Transverse colon (tissue), 4 donors: ENCODE results near the gene NID1. TPM values are rescaled to one million over a fixed set of nuclear protein-coding genes. Genes with fewer than 3 reads are reported as not detected.

Experiments
- DNase-seq: peaks from one replicate; pipeline ENCODE4 v3.0.0-alpha.2; 2019
- H3K27ac ChIP-seq, 4 donors: fragments of 200-600 bp; sonication (generic); 2 replicates each; pipeline ENCODE4 v1.5.1; 2016 to 2018; ENCODE audit warnings: inconsistent platforms in 4 of 4
- H3K27me3 ChIP-seq: fragments of 200-600 bp; sonication (generic); 2 replicates; pipeline ENCODE4 v1.5.1; 2017; ENCODE audit warnings: inconsistent platforms
- H3K36me3 ChIP-seq, 4 donors: fragments of 200-600 bp; sonication (generic); 2 replicates each; pipeline ENCODE4 v1.5.1; 2017 to 2019; ENCODE audit warnings: inconsistent platforms in 4 of 4
- H3K4me1 ChIP-seq, 4 donors: fragments of 200-600 bp; sonication (generic); 2 replicates each; pipeline ENCODE4 v1.5.1; 2017 to 2020; ENCODE audit warnings: inconsistent platforms in 4 of 4
- H3K4me3 ChIP-seq, 4 donors: fragments of 200-600 bp; sonication (generic); 1 replicate in 1 of 4; 2 replicates in 3 of 4; pipeline versions ENCODE4 v1.5.1 to v1.6.1; 2017 to 2019; ENCODE audit warnings: inconsistent platforms in 4 of 4
- H3K9me3 ChIP-seq, 2 donors: fragments of 200-600 bp; sonication (generic); 2 replicates each; pipeline ENCODE4 v1.5.1; 2017 to 2019; ENCODE audit warnings: inconsistent platforms in 2 of 2
- CTCF ChIP-seq, 5 experiments: fragments of 200-600 bp in 3 of 5; fragments of 450-650 bp in 2 of 5; sonication (generic) in 3 of 5; IDR thresholded peaks; 1 replicate in 2 of 5; 2 replicates in 3 of 5; pipeline ENCODE4 v1.5.1; 2016 to 2017; ENCODE audit warnings: antibody characterized with exemption in 5 of 5, inconsistent platforms in 3 of 5, mild to moderate bottlenecking in 2 of 5, moderate library complexity in 1 of 5
- EP300 ChIP-seq: sonication (generic); formaldehyde crosslinking; IDR thresholded peaks from one replicate; pipeline ENCODE4 v1.6.1; 2017; ENCODE audit warnings: antibody characterized with exemption, low read depth
- POLR2A ChIP-seq: fragments of 450-650 bp; IDR thresholded peaks from one replicate; pipeline ENCODE4 v1.6.1; 2016; ENCODE audit warnings: antibody characterized with exemption, mild to moderate bottlenecking, moderate library complexity
- POLR2AphosphoS5 ChIP-seq, 3 donors: sonication (generic); formaldehyde crosslinking; IDR thresholded peaks; one replicate each; pipeline ENCODE4 v1.6.1; 2016; ENCODE audit warnings: antibody characterized with exemption in 3 of 3
- WGBS, 2 donors: methylation state at CpG; one replicate each; pipeline ENCODE4 v1.1.5; 2018; ENCODE audit warnings: low coverage in 1 of 2; 5-methylcytosine and 5-hydroxymethylcytosine counted together
- in situ Hi-C, 4 donors: fragments of 200-750 bp; cut with MboI; loops; one replicate each; pipeline versions ENCODE4 v1.15.0 to v1.15.1; 2017; ENCODE audit warnings: low sequenced_read_pairs in 3 of 4, low pct_ligation_motif_present in 1 of 4, low pct_unique_long_range_greater_than_20kb in 1 of 4
- intact Hi-C: fragments of 100-400 bp; cut with DNase I; formaldehyde crosslinking; loops from one replicate; pipeline ENCODE4 v1.15.1; 2023; ENCODE audit warnings: low total_unique reads
- total RNA-seq, 4 donors: library from RNA; depleted of rRNA; stranded (reverse); fragments of >200 nt; gene quantifications; one replicate each; pipeline ENCODE4 v1.1.0, GENCODE V29; 2016

Gene NID1
- total RNA-seq, 4 donors from 2014 or later: 42.7 to 133 (median 63.5) TPM

- Histone ChIP-seq H3K27ac (peak overlapping the region; percentile 93 to 97 (median 94)), H3K36me3 (no peaks in the 10 kb centered on the region), H3K4me3 (peak overlapping the region in 3 of 4 donors; percentile 71 to 76 (median 74)), H3K9me3 (peaks cover 0 to 4% of the 10 kb centered on the region in 2 donors), H3K4me1 (peaks cover 7 to 24% (median 16%) of the 10 kb centered on the region in 4 donors), H3K27me3 (peaks cover 34% of the 10 kb centered on the region)
- no peak for TF ChIP-seq POLR2A
- TF ChIP-seq CTCF (IDR thresholded peaks at IDR 0.05): no peak
- TF ChIP-seq EP300: no peak
- peak; percentile 46 to 66 (median 56) for TF ChIP-seq POLR2AphosphoS5 (IDR thresholded peaks at IDR 0.05)
- 48% methylated on average over 6 of the region's 6 CpGs for WGBS, 2 donors
- DNase-seq: no peak
- in situ Hi-C loops (no loop called here), intact Hi-C loops (no loop called here)
Measured at GRCh38 chr1:236066054-236066453, 1.2 kb upstream of the NID1 start.

GRCh38 chr1:236065509-236066005 is 667 bp upstream of the NID1 start:
- WGBS, 2 donors: 45 to 53% methylated on average over 3 to 17 of the region's 17 CpGs

GRCh38 chr1:236063919-236064673 is 794 bp downstream of the NID1 start:
- intact Hi-C loops (no loop called here), in situ Hi-C loops (no loop called here)
- H3K36me3 ChIP-seq: no peaks in the 10 kb centered on the region
- H3K4me3 ChIP-seq: peak overlapping the region; percentile 39 to 76 (median 72)
- H3K9me3 ChIP-seq: no peaks in the 10 kb centered on the region
- DNase-seq: peak; percentile 50
- WGBS, 2 donors: 39% methylated on average over 18 of the region's 55 CpGs; no CpG with 5 or more reads in 1 of the 2 donors
- H3K27me3 ChIP-seq: peaks cover 34% of the 10 kb centered on the region
- peaks cover 7 to 35% (median 18%) of the 10 kb centered on the region in 4 donors for H3K4me1 ChIP-seq
- TF ChIP-seq POLR2AphosphoS5 (IDR thresholded peaks at IDR 0.05) (peak; percentile 36 to 68 (median 64)), POLR2A (peak; percentile 53), EP300 (no peak), CTCF (IDR thresholded peaks at IDR 0.05) (no peak)
- peak overlapping the region; percentile 93 to 97 (median 94) for H3K27ac ChIP-seq

More at GRCh38 chr1:236065509-236066005, 667 bp upstream of the NID1 start:
- H3K27me3 ChIP-seq: peaks cover 34% of the 10 kb centered on the region
- peak overlapping the region; percentile 93 to 97 (median 94) for H3K27ac ChIP-seq
- peak overlapping the region; percentile 39 to 76 (median 72) for H3K4me3 ChIP-seq
- TF ChIP-seq EP300 (no peak), CTCF (IDR thresholded peaks at IDR 0.05) (peak in 1 of 5 experiments; percentile 0), POLR2A (no peak)
- H3K4me1 ChIP-seq: peaks cover 7 to 24% (median 16%) of the 10 kb centered on the region in 4 donors
- no peak for DNase-seq
- intact Hi-C loops: no loop called here
- no peaks in the 10 kb centered on the region for H3K36me3 ChIP-seq
- peaks cover 0 to under 1% of the 10 kb centered on the region in 2 donors for H3K9me3 ChIP-seq
- in situ Hi-C loops: no loop called here

GRCh38 chr1:236063551-236063918 is 1.4 kb downstream of the NID1 start:
- Histone ChIP-seq H3K4me1 (peaks cover 7 to 41% (median 18%) of the 10 kb centered on the region in 4 donors), H3K27ac (peak overlapping the region; percentile 93 to 97 (median 94)), H3K9me3 (no peaks in the 10 kb centered on the region), H3K36me3 (no peaks in the 10 kb centered on the region), H3K4me3 (peak overlapping the region; percentile 39 to 76 (median 72)), H3K27me3 (peaks cover 34% of the 10 kb centered on the region)
- intact Hi-C loops: no loop called here
- TF ChIP-seq CTCF (IDR thresholded peaks at IDR 0.05) (no peak), POLR2A (no peak), EP300 (no peak), POLR2AphosphoS5 (IDR thresholded peaks at IDR 0.05) (no peak)
- in situ Hi-C loops: no loop called here
- DNase-seq: no peak
- 74% methylated on average over 6 of the region's 6 CpGs; no CpG with 5 or more reads in 1 of the 2 donors for WGBS, 2 donors
